ENCODE results near the gene PLCL1.

The PLCL1 gene

GRCh38 chr2:198053148-198053547, 248.8 kb downstream of the PLCL1 start:
- TF ChIP-seq REST (IDR thresholded peaks at IDR 0.05; ENCODE audit: insufficient read depth in 1 of 2, low read depth in 2 of 2, low read length in 2 of 2) = no peak
- TF ChIP-seq POLR2AphosphoS5 (IDR thresholded peaks at IDR 0.05; ENCODE audit: low read depth, low read length) = no peak
- TF ChIP-seq SIN3A (IDR thresholded peaks at IDR 0.05; ENCODE audit: borderline replicate concordance, insufficient read depth, low read length) = no peak
- TF ChIP-seq TAF1 (IDR thresholded peaks at IDR 0.05; ENCODE audit: borderline replicate concordance, insufficient read depth, low read length) = no peak
- TF ChIP-seq FOXP2 (optimal IDR thresholded peaks at IDR 0.05; ENCODE audit: borderline replicate concordance, extremely low read depth, extremely low read length, insufficient read depth) = no peak

- no peak for TF ChIP-seq REST (IDR thresholded peaks at IDR 0.05; ENCODE audit: insufficient read depth in 1 of 2, low read depth in 2 of 2, low read length in 2 of 2)
- TF ChIP-seq POLR2AphosphoS5 (IDR thresholded peaks at IDR 0.05; ENCODE audit: low read depth, low read length) = no peak
- TF ChIP-seq FOXP2 (optimal IDR thresholded peaks at IDR 0.05; ENCODE audit: borderline replicate concordance, extremely low read depth, extremely low read length, insufficient read depth) = no peak
- no peak for TF ChIP-seq TAF1 (IDR thresholded peaks at IDR 0.05; ENCODE audit: borderline replicate concordance, insufficient read depth, low read length)
- TF ChIP-seq SIN3A (IDR thresholded peaks at IDR 0.05; ENCODE audit: borderline replicate concordance, insufficient read depth, low read length) = no peak
Observed at GRCh38 chr2:198053776-198054175, 249.4 kb downstream of the PLCL1 start.

- TF ChIP-seq POLR2AphosphoS5 (IDR thresholded peaks at IDR 0.05; ENCODE audit: low read depth, low read length) (no peak), TAF1 (IDR thresholded peaks at IDR 0.05; ENCODE audit: borderline replicate concordance, insufficient read depth, low read length) (no peak), FOXP2 (optimal IDR thresholded peaks at IDR 0.05; ENCODE audit: borderline replicate concordance, extremely low read depth, extremely low read length, insufficient read depth) (no peak), REST (IDR thresholded peaks at IDR 0.05; ENCODE audit: insufficient read depth in 1 of 2, low read depth in 2 of 2, low read length in 2 of 2) (no peak), SIN3A (IDR thresholded peaks at IDR 0.05; ENCODE audit: borderline replicate concordance, insufficient read depth, low read length) (no peak)
Observed at GRCh38 chr2:198054299-198054698, 249.9 kb downstream of the PLCL1 start.

GRCh38 chr2:198055716-198056115, 251.3 kb downstream of the PLCL1 start:
- no peak for TF ChIP-seq POLR2AphosphoS5 (IDR thresholded peaks at IDR 0.05; ENCODE audit: low read depth, low read length)
- TF ChIP-seq SIN3A (IDR thresholded peaks at IDR 0.05; ENCODE audit: borderline replicate concordance, insufficient read depth, low read length) = no peak
- no peak for TF ChIP-seq REST (IDR thresholded peaks at IDR 0.05; ENCODE audit: insufficient read depth in 1 of 2, low read depth in 2 of 2, low read length in 2 of 2)
- TF ChIP-seq FOXP2 (optimal IDR thresholded peaks at IDR 0.05; ENCODE audit: borderline replicate concordance, extremely low read depth, extremely low read length, insufficient read depth) = no peak
- no peak for TF ChIP-seq TAF1 (IDR thresholded peaks at IDR 0.05; ENCODE audit: borderline replicate concordance, insufficient read depth, low read length)

- TF ChIP-seq POLR2AphosphoS5 (IDR thresholded peaks at IDR 0.05; ENCODE audit: low read depth, low read length) = no peak
- no peak for TF ChIP-seq SIN3A (IDR thresholded peaks at IDR 0.05; ENCODE audit: borderline replicate concordance, insufficient read depth, low read length)
- no peak for TF ChIP-seq TAF1 (IDR thresholded peaks at IDR 0.05; ENCODE audit: borderline replicate concordance, insufficient read depth, low read length)
- no peak for TF ChIP-seq FOXP2 (optimal IDR thresholded peaks at IDR 0.05; ENCODE audit: borderline replicate concordance, extremely low read depth, extremely low read length, insufficient read depth)
- TF ChIP-seq REST (IDR thresholded peaks at IDR 0.05; ENCODE audit: insufficient read depth in 1 of 2, low read depth in 2 of 2, low read length in 2 of 2) = no peak
Observed at GRCh38 chr2:198056836-198057235, 252.4 kb downstream of the PLCL1 start.

All from PFSK-1 (cell line).